B cell (primary cell): Measurements from ENCODE around the gene CCDC81.

Experiments
- CTCF ChIP-seq: fragments of 200-600 bp; IDR thresholded peaks from one replicate; pipeline ENCODE4 v1.8.0; 2022; ENCODE audit warnings: antibody characterized with exemption, mild to moderate bottlenecking
- EZH2 ChIP-seq: IDR thresholded peaks from 2 replicates; pipeline ENCODE4 v1.6.1; 2012; ENCODE audit warnings: borderline replicate concordance, low read depth, mild to moderate bottlenecking, moderate library complexity, low read length; ENCODE audit not compliant: insufficient read depth, poor library complexity, severe bottlenecking

- TF ChIP-seq CTCF (no peak), EZH2 (no peak)
Measured at GRCh38 chr11:86374586-86374985, at the start of gene CCDC81.
